ENCODE results near the gene NEK7.
"Not testable (repeated sequence)": the region's sequence is repeated elsewhere in the genome, so short reads cannot be mapped to it uniquely, and the experiment has no call there.

The NEK7 gene

GRCh38 chr1:198174297-198174696 lies 17.5 kb downstream of the NEK7 start:
- no peak for FAIRE-seq

GRCh38 chr1:198175423-198176170 lies 18.8 kb downstream of the NEK7 start:
- no peak for FAIRE-seq

GRCh38 chr1:198176179-198176578 lies 19.4 kb downstream of the NEK7 start:
- FAIRE-seq = no peak

DNA sequence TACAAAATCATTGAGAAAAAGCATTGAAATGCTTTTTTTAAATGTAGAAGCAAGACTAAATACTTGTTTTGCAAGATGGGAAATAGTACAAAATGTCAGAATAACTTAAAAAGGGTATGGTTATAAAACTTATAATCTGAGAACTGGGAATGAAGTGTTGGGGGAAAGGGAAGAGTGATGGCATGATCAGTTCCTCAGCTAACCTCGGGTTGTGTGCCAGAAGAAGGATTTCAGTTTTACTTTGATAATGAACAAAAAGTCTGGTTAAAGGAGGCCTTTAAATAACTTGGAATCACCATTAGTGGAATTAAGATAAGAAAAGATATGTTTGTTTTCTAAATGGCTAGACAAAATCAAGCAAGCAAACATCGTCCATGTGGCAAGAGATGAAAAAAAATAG lies 20.7 kb downstream of the NEK7 start:
- FAIRE-seq = no peak

- FAIRE-seq = no peak
These were observed 21.8 kb downstream of the NEK7 start for GRCh38 chr1:198178615-198179014.

- FAIRE-seq = no peak
These were observed 22.8 kb downstream of the NEK7 start for GRCh38 chr1:198179556-198179981.

GRCh38 chr1:198183605-198184004 lies 26.8 kb downstream of the NEK7 start:
- no peak for FAIRE-seq

DNA sequence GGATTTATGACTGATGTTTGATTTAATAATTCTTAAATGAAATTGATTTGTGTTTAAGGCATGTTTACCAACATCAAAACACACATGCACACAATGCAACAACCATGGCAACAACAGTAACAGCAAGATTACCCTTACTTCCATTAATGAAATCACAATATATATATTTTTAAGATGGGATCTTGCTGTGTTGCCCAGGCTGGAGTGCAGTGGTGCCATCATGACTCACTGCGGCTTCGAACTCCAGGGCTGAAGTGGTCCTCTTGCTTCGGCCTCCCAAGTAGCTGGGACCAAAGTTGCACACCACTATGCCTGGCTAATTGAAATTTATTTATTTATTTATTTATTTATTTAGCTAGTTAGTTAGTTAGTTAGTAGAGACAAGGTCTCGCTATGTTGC lies 27.7 kb downstream of the NEK7 start:
- no peak for FAIRE-seq

GRCh38 chr1:198185146-198185545 lies 28.3 kb downstream of the NEK7 start:
- no peak for FAIRE-seq

DNA sequence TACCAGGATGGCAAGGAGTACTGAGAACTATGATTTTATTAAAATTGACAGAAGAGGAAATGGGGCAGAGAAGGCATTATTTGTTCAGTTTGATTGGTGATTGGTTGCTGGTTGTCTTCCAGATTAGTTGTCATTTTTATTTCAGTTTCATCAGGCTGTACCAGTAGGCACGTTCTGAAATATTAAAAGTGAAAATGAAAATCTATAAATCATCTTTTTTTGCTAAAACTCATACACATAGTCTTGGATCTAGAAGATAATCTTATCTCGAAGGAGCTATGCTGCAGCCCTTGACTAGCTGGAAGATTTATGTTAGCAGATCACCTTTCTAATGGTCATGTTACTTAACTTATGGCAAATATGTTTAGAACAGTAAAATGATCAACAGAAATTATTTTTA lies 29.0 kb downstream of the NEK7 start:
- no peak for FAIRE-seq

GRCh38 chr1:198186916-198187580 lies 30.2 kb downstream of the NEK7 start:
- no peak for FAIRE-seq

DNA sequence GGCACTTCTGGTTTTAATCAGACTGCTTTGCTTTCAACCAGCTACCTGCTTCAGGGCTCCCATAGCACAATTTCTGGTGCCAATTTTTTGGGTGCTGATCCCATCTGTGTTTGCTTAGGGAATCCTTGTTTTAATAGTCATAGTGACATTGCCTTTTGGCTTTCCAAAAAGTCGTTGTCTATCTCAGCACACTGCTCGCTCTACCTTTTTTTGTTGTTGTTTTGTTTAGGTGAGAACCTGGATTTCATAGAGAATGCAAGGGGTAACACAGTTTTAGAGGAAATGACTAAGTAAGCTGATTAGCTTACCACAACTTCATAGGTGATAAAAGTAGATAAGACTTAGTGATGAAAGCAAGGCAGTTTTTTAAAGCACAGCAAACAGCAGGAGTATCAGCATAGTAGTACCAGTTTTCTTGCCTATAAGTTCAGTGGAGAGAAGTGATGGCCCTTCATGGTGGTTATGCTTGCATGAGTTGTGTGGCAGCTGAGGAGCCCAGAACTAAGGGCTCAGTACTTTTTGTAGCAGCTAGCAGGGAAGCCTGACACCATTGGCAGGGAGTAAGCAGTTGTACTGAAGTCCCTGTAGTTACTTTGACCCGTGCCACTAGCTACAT lies 31.3 kb downstream of the NEK7 start:
- FAIRE-seq = no peak

DNA sequence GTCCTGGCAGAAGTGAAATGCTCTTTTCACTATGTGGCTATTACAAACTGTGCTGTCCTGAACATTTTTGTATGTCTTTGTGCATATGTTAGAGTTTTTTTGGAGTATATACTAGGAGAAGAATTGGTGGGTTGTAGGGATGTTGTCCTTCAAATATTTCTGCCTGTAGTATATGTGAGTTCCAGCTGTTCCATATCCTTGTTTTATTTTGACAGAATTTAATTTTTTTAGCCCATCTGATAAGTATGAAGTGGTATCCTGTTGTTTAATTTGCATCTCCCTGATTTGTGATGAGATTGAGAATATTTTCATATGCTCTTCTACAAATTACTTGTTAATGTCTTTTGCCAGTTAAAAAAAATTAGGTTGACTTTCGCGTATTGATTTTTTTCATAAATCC lies 34.3 kb downstream of the NEK7 start:
- no peak for FAIRE-seq

GRCh38 chr1:198193871-198194270 lies 37.1 kb downstream of the NEK7 start:
- FAIRE-seq = not testable (repeated sequence)

DNA sequence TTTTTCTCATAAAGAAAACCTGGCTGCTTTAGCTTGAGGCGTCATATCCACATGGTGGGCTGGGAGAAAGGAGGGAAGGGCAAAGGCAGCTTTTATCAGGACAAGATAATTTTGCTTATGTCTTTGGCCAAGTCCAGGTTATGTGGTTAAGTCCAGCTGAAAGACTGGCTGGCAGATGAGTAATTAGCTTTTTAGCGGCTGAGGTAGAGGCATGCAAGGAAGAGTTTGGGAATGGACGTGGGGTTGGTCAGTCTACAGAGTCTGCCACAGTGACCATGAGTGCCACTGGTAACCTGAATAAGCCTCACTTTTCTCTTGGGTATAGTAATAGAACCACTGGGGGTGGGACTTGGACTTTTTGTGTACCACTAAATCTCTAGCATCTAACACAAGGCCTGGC lies 39.8 kb downstream of the NEK7 start:
- FAIRE-seq = no peak

GRCh38 chr1:198197285-198197684 lies 40.5 kb downstream of the NEK7 start:
- FAIRE-seq = no peak

GRCh38 chr1:198199105-198199504 lies 42.3 kb downstream of the NEK7 start:
- no peak for FAIRE-seq

GRCh38 chr1:198201956-198202784 lies 45.4 kb downstream of the NEK7 start:
- FAIRE-seq = no peak

GRCh38 chr1:198203434-198203833 lies 46.6 kb downstream of the NEK7 start:
- FAIRE-seq = no peak

DNA sequence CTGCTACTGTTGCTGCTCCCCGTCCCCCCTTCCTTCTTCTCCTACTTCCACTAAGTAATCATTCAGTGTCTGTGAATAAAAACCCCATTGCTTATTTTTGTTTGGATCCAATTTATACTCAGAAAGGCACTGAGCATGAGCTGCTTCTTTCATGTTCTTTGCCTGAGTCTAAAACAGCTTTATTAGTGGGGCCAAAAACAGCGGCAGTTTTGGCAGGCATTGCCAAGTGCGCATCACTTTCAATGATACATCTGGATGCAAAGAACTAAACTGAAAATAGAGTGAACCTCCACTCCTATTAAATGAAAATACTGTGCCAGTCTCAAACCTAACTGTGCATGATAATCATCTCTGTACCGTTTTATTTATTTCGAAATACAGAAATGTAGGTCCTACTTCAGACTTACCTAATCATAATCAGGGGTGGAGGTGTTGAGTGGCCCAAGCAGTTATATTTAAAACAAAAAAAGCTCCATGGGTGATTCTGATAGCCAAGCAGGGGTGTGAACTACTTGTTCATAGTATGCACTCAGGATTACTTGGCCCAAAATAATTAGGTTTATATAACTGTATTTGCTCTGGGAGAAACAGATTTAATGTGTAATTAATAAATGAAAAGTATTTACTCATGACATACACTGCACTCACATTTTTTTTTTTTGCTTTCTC lies 48.4 kb downstream of the NEK7 start:
- FAIRE-seq = no peak

- no peak for FAIRE-seq
These were observed 49.5 kb downstream of the NEK7 start for GRCh38 chr1:198206292-198206691.

DNA sequence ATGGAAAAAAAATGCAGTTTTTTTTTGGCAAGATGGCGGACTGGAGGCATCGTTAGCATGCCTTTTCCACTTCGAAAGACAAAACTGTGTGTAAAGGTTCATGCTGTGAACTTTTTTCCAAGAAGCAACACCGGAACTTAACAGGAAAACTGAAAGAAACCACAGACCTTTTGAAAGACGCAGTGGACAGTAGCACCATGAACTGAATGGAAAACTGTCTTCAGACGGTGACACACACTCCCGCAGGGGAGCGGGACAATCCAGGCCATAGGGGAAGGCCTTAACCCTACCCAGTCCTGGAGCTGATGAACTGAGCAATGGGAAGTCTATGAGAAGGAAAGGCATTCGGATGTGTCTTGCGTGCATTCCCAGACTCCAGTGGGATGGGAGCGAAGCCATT lies 54.9 kb downstream of the NEK7 start:
- FAIRE-seq = no peak

- FAIRE-seq = no peak
These were observed 55.3 kb downstream of the NEK7 start for GRCh38 chr1:198212126-198212525.

Data from A204.1 (cell line).